Esophagus (tissue), 2 donors: ENCODE measurements around the gene RRP36. TPM values are rescaled to one million over a fixed set of nuclear protein-coding genes. Genes with fewer than 3 reads are reported as not detected.

Source experiments
- H3K27ac ChIP-seq, 2 donors: one replicate each; pipeline ENCODE4 v1.5.1; 2013; ENCODE audit warnings: low read depth in 2 of 2, mild to moderate bottlenecking in 2 of 2, inconsistent platforms in 1 of 2, low read length in 1 of 2, moderate library complexity in 1 of 2
- H3K27me3 ChIP-seq, 2 donors: one replicate each; pipeline ENCODE4 v1.6.1; 2013; ENCODE audit warnings: low read length in 2 of 2, control low read depth in 1 of 2, mild to moderate bottlenecking in 1 of 2; ENCODE audit not compliant: insufficient read depth in 2 of 2, control insufficient read depth in 1 of 2
- H3K36me3 ChIP-seq, 2 donors: one replicate each; pipeline ENCODE4 v1.6.1; 2013; ENCODE audit warnings: low read length in 1 of 2; ENCODE audit not compliant: control insufficient read depth in 2 of 2, insufficient read depth in 2 of 2
- H3K4me1 ChIP-seq, 2 donors: one replicate each; pipeline ENCODE4 v1.6.1; 2013; ENCODE audit warnings: low read length in 1 of 2; ENCODE audit not compliant: control insufficient read depth in 2 of 2, insufficient read depth in 2 of 2
- H3K4me3 ChIP-seq, 2 donors: one replicate each; pipeline ENCODE4 v1.5.1; 2013; ENCODE audit warnings: low read length in 2 of 2, mild to moderate bottlenecking in 2 of 2, low read depth in 1 of 2, moderate library complexity in 1 of 2
- H3K9me3 ChIP-seq, 2 donors: one replicate each; pipeline ENCODE4 v1.6.1; 2013; ENCODE audit warnings: mild to moderate bottlenecking in 2 of 2, low read depth in 1 of 2, low read length in 1 of 2, moderate library complexity in 1 of 2; ENCODE audit not compliant: control insufficient read depth in 2 of 2, insufficient read depth in 1 of 2
- WGBS, 2 donors: extraction: QIAGEN DNeasy Blood & Tissue Kit; methylation state at CpG; one replicate each; pipeline ENCODE4 v1.1.7; 2013; 5-methylcytosine and 5-hydroxymethylcytosine counted together
- polyA plus RNA-seq, 2 donors: library from polyadenylated mRNA; stranded (reverse); fragments of 200-250 nt; gene quantifications; one replicate each; pipeline ENCODE4 v1.2.3, GENCODE V29; 2013
- donor health status: healthy with polysubstance abuse.
- donor health status: Bipolar disorder and iron deficiency.

The RRP36 gene
- polyA plus RNA-seq, 2 donors = 18.4 to 40.3 TPM

DNA sequence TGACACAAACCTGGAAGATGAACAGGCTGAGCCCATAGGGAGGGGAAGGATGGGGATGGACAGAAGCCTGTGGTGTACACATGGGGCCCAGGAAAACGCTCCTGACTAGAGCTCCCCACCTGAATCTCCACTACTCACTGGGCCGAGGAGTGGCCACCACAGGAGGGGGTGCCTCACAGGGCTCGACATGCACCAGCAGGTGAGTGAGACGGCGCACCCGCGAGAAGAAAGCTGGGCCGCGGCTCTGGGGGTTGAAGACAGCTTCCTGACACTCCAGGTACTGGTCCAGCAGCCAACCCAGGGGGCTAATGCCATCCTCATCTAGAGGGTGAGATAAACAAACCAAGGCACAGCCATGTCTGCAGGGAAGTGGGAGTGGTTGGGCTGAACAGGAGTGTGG, 21.9 kb downstream of the RRP36 start:
- no peaks in the 10 kb centered on the region for H3K27me3 ChIP-seq
- H3K9me3 ChIP-seq = no peaks in the 10 kb centered on the region
- H3K4me3 ChIP-seq = no peak overlapping the region
- no peaks in the 10 kb centered on the region for H3K4me1 ChIP-seq
- peaks cover 12 to 54% of the 10 kb centered on the region in 2 donors for H3K36me3 ChIP-seq
- WGBS, 2 donors = 89 to 91% methylated on average over 9 of the region's 9 CpGs
- no peak overlapping the region for H3K27ac ChIP-seq

GRCh38 chr6:43045371-43045930, 24.0 kb downstream of the RRP36 start:
- Histone ChIP-seq H3K27me3 (no peaks in the 10 kb centered on the region), H3K36me3 (peaks cover 13 to 44% of the 10 kb centered on the region in 2 donors), H3K4me1 (no peaks in the 10 kb centered on the region), H3K27ac (no peak overlapping the region), H3K9me3 (no peaks in the 10 kb centered on the region), H3K4me3 (no peak overlapping the region)
- 92 to 94% methylated on average over 11 of the region's 11 CpGs for WGBS, 2 donors

GRCh38 chr6:43047998-43048397, 26.6 kb downstream of the RRP36 start:
- H3K27me3 ChIP-seq = no peaks in the 10 kb centered on the region
- 90 to 93% methylated on average over 7 of the region's 7 CpGs for WGBS, 2 donors
- H3K36me3 ChIP-seq = peaks cover 10 to 36% of the 10 kb centered on the region in 2 donors
- H3K9me3 ChIP-seq = no peaks in the 10 kb centered on the region
- peaks cover 0 to 9% of the 10 kb centered on the region in 2 donors for H3K4me1 ChIP-seq
- no peak overlapping the region for H3K27ac ChIP-seq
- no peak overlapping the region for H3K4me3 ChIP-seq

GRCh38 chr6:43050981-43051380, 29.6 kb downstream of the RRP36 start:
- no peaks in the 10 kb centered on the region for H3K9me3 ChIP-seq
- 95 to 96% methylated on average over 17 of the region's 17 CpGs for WGBS, 2 donors
- H3K4me1 ChIP-seq = peaks cover 0 to 11% of the 10 kb centered on the region in 2 donors
- H3K27ac ChIP-seq = no peak overlapping the region
- H3K36me3 ChIP-seq = peaks cover 5 to 25% of the 10 kb centered on the region in 2 donors
- H3K4me3 ChIP-seq = no peak overlapping the region
- H3K27me3 ChIP-seq = no peaks in the 10 kb centered on the region

DNA sequence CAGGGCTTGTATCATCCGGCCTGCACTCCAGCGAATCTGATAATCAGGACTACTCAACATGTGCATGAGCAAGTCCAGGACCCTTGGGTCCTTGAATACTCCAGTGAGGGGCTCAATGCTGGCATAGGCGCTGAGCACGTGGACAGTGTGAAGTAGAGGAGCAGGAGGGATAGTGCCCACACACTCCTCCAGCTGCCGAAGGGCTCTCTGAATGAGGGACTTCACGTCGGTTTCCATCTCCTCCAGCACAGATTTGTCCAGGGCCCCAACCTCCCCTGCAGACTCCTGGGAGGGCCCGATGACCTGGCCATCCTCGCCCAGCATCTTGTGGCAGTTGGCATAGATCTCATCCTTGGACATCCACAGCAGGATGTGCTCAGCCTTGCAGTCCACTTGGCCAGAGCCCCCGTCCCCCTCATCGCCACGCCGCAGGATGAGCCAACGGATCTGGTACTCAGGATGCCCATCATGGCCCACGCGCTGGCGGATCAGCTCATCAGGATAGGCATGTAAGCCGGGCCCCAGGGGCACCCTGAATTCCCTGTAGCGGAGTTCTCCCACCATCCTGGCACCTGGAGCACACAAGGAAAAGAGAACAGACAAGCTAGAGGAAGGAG, 30.9 kb downstream of the RRP36 start:
- peaks cover 0 to 11% of the 10 kb centered on the region in 2 donors for H3K4me1 ChIP-seq
- no peaks in the 10 kb centered on the region for H3K9me3 ChIP-seq
- no peak overlapping the region for H3K27ac ChIP-seq
- no peak overlapping the region for H3K4me3 ChIP-seq
- no peaks in the 10 kb centered on the region for H3K27me3 ChIP-seq
- peaks cover 5 to 17% of the 10 kb centered on the region in 2 donors for H3K36me3 ChIP-seq
- 88 to 89% methylated on average over 19 of the region's 19 CpGs for WGBS, 2 donors

DNA sequence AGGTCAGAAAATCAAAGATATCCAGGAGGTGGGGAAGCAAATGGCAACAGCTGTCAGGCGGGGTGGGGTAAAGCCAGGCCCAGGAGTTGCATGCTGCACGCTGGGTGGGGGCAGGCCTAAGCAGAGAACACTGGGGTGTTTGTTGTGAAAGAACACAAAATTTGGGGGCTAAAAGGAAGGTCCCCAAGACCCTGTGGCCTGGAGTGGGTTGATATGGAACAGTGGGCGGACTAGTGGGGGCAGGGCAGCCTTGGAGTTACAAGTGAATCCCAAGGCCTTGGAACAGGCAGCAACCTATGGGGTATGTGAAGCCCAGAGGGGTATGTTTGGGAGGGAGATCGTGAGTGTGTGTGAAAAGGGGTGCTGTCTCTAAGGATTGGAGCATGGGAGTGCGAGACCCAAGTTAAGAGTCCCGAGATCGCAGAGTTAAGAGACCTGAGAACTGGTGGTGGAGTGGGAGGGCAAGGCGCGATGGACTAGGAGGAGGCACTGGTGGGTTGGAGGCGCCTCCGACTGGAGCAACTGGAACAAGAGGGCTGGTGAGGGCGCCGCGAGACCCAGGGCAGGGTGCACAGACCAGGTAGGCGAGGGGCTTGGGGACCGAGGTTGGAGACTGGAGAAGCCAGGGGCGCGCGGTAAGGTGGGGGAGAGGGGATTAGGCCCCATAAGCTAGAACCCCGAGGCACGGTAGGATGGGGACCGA, 31.6 kb downstream of the RRP36 start:
- Histone ChIP-seq H3K27me3 (no peaks in the 10 kb centered on the region), H3K27ac (peak overlapping the region; percentile 83 to 97), H3K9me3 (no peaks in the 10 kb centered on the region), H3K4me1 (peaks cover 0 to 11% of the 10 kb centered on the region in 2 donors), H3K36me3 (peaks cover 4 to 17% of the 10 kb centered on the region in 2 donors), H3K4me3 (peak overlapping the region; percentile 65 to 87)
- WGBS, 2 donors = 13 to 17% methylated on average over 22 of the region's 22 CpGs

GRCh38 chr6:43053545-43054205, 32.3 kb downstream of the RRP36 start, which contains the start of gene CUL7:
Gene CUL7, minus strand, starts transcription at chr6:43053851. Its CDS starts 1,063 bp downstream, at chr6:43052788.
- H3K4me3 ChIP-seq = peak within 1 kb of the TSS; percentile 65 to 87
- peak within 1 kb of the TSS; percentile 83 to 97 for H3K27ac ChIP-seq
- peaks cover 0 to 15% of the 10 kb centered on the region in 2 donors for H3K36me3 ChIP-seq
- H3K27me3 ChIP-seq = no peaks in the 10 kb centered on the region
- H3K9me3 ChIP-seq = no peaks in the 10 kb centered on the region
- 1 to 3% methylated on average over 26 to 45 of the region's 45 CpGs for WGBS, 2 donors
- H3K4me1 ChIP-seq = peaks cover 0 to 13% of the 10 kb centered on the region in 2 donors

DNA sequence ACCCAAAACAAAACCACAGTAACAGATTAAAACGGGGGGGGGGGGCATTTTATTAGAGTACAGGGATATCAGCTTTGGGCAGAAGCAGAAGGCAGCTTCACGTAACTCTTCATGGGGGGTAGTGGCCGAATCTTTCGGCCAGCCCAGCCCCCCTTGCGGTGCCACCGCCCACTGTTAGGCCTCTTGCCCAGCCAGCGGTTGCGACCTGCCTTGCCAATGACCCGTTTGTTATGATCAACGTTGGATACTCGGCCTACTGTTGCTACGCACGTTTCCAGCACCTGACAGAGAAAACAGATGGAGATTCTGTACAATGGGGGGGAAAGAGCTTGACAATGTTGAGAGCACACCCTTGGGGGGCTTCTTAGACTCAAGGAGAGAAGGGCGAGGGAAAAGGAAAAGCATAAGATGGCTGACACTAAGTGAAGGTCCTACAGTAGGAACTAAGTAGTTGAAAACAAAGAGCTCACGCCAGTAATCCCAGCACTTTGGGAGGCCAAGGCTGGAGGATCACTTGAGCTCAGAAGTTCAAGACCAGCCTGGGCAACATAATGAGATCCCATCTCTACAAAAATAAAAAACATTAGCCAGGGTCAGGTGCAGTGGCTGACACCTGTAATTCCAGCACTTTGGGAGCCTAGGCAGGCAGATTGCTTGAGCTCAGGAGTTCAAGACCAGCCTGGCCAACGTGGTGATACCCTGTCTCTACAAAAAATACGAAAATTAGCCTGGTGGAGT, 33.0 kb downstream of the RRP36 start:
- H3K4me1 ChIP-seq = peaks cover 0 to 13% of the 10 kb centered on the region in 2 donors
- no peaks in the 10 kb centered on the region for H3K9me3 ChIP-seq
- H3K4me3 ChIP-seq = peak overlapping the region in 1 of 2 donors; percentile 87
- H3K36me3 ChIP-seq = peaks cover 0 to 15% of the 10 kb centered on the region in 2 donors
- peak overlapping the region; percentile 83 to 97 for H3K27ac ChIP-seq
- WGBS, 2 donors = 62 to 68% methylated on average over 17 of the region's 17 CpGs
- H3K27me3 ChIP-seq = no peaks in the 10 kb centered on the region

DNA sequence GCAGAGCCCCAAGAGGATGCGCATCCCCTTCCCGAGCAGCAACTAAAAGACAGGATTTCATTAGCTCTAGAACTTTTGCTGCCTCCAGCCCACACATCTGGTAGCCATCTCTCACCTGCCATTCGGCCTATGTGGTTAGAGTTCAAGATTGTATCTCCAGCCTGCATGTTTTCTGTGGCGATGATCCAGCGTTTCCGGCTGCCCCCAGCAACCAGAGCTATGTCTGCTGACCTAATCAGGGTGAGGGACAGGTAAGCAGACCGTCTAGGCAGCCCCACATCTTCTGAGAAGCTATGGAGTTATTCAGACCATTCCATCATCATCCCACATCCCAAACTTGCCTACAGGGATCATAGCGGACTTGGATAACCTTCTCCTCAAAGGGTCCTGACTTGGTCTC, 34.5 kb downstream of the RRP36 start:
- peaks cover 0 to 13% of the 10 kb centered on the region in 2 donors for H3K4me1 ChIP-seq
- no peaks in the 10 kb centered on the region for H3K9me3 ChIP-seq
- no peak overlapping the region for H3K27ac ChIP-seq
- no peak overlapping the region for H3K4me3 ChIP-seq
- WGBS, 2 donors = 87 to 88% methylated on average over 8 of the region's 8 CpGs
- no peaks in the 10 kb centered on the region for H3K27me3 ChIP-seq
- peaks cover 0 to 12% of the 10 kb centered on the region in 2 donors for H3K36me3 ChIP-seq
